Vagina (tissue), 2 donors: ENCODE data around the gene SETBP1.

Experiments used
- POLR2A ChIP-seq, 2 donors: fragments of 450-650 bp; IDR thresholded peaks; one replicate each; pipeline ENCODE4 v1.6.1; 2017; ENCODE audit warnings: antibody characterized with exemption in 2 of 2, mild to moderate bottlenecking in 2 of 2, moderate library complexity in 2 of 2
- POLR2AphosphoS5 ChIP-seq, 2 donors: sonication (generic); formaldehyde crosslinking; IDR thresholded peaks; one replicate each; pipeline ENCODE4 v1.9.0; 2017; ENCODE audit warnings: antibody characterized with exemption in 2 of 2, mild to moderate bottlenecking in 2 of 2, low read depth in 1 of 2; ENCODE audit not compliant: insufficient read depth in 1 of 2
- TF ChIP-seq, protein P1 (sequence below), 3 experiments: fragments of 450-650 bp in 2 of 3; fragments of 200-600 bp in 1 of 3; sonication (generic) in 1 of 3; IDR thresholded peaks; one replicate each; pipeline ENCODE4 v1.5.1; 2017 to 2019; ENCODE audit warnings: antibody characterized with exemption in 3 of 3, mild to moderate bottlenecking in 2 of 3, moderate library complexity in 2 of 3

DNA sequence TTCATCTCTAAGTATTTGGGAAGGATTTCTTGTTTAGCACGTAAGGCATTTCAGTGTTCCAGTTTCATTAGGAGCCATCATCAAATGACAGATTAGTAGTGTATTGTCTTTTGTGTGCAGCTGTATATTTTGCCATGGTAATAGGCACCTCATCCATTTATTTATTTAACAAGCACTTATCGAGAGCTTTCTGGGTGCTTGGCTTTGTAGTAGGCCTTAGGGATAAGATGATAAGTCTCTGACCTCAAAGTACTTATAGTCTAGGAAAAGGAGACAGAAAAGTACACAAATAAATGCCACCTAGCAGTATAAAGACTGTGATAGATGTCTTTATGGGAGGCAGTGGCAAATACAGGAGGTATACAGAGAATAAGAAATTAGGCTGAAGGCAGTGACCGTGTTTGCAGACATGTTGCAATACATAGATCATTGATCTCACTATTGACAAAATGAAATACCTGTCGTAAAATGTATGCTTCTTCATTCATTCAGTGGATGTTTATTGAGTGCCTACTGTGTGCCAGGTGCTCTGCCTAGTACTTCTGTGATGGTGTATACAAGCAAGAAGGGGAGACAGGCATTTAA lies 265.9 kb downstream of the SETBP1 start:
- TF ChIP-seq, protein P1, sequence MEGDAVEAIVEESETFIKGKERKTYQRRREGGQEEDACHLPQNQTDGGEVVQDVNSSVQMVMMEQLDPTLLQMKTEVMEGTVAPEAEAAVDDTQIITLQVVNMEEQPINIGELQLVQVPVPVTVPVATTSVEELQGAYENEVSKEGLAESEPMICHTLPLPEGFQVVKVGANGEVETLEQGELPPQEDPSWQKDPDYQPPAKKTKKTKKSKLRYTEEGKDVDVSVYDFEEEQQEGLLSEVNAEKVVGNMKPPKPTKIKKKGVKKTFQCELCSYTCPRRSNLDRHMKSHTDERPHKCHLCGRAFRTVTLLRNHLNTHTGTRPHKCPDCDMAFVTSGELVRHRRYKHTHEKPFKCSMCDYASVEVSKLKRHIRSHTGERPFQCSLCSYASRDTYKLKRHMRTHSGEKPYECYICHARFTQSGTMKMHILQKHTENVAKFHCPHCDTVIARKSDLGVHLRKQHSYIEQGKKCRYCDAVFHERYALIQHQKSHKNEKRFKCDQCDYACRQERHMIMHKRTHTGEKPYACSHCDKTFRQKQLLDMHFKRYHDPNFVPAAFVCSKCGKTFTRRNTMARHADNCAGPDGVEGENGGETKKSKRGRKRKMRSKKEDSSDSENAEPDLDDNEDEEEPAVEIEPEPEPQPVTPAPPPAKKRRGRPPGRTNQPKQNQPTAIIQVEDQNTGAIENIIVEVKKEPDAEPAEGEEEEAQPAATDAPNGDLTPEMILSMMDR (IDR thresholded peaks at IDR 0.05) = no peak
- TF ChIP-seq POLR2A (IDR thresholded peaks at IDR 0.05) (no peak), POLR2AphosphoS5 (IDR thresholded peaks at IDR 0.05; ENCODE audit: insufficient read depth in 1 of 2, low read depth in 1 of 2) (no peak)
